T1000 (cell line): ENCODE data around the gene PLA2G2F.

Experiments
- DNase-seq: peaks from one replicate; lab custom pipeline; 2025; ENCODE audit warnings: mixed read lengths; lab: John Stamatoyannopoulos, UW

The PLA2G2F gene

GRCh38 chr1:20143318-20143717 lies 4.2 kb downstream of the PLA2G2F start:
- no peak for DNase-seq

GRCh38 chr1:20143734-20144565 lies 4.8 kb downstream of the PLA2G2F start:
- DNase-seq: no peak

- no peak for DNase-seq
Measured at GRCh38 chr1:20147846-20148570, 8.9 kb downstream of the PLA2G2F start.

GRCh38 chr1:20148571-20149500 lies 9.7 kb downstream of the PLA2G2F start:
- DNase-seq: no peak

- DNase-seq: no peak
Measured at GRCh38 chr1:20149601-20150325, 10.6 kb downstream of the PLA2G2F start.

- DNase-seq: no peak
Measured at GRCh38 chr1:20150326-20150705, 11.2 kb downstream of the PLA2G2F start.

- no peak for DNase-seq
Measured at GRCh38 chr1:20150969-20151368, 11.8 kb downstream of the PLA2G2F start.

- peak; percentile 64 for DNase-seq
Measured at GRCh38 chr1:20151906-20152598, 12.9 kb downstream of the PLA2G2F start.

- DNase-seq: no peak
Measured at GRCh38 chr1:20152599-20152930, 13.4 kb downstream of the PLA2G2F start.

- DNase-seq: no peak
Measured at GRCh38 chr1:20153000-20153418, 13.9 kb downstream of the PLA2G2F start.

GRCh38 chr1:20154301-20154831 lies 15.2 kb downstream of the PLA2G2F start:
- no peak for DNase-seq

GRCh38 chr1:20158358-20159070 lies 19.4 kb downstream of the PLA2G2F start:
- no peak for DNase-seq

- no peak for DNase-seq
Measured at GRCh38 chr1:20160034-20160433, 20.9 kb downstream of the PLA2G2F start.

GRCh38 chr1:20164694-20165202 lies 25.6 kb downstream of the PLA2G2F start:
- DNase-seq: no peak

GRCh38 chr1:20165522-20165951 lies 26.4 kb downstream of the PLA2G2F start:
- DNase-seq: no peak

- DNase-seq: no peak
Measured at GRCh38 chr1:20166051-20166450, 26.9 kb downstream of the PLA2G2F start.

GRCh38 chr1:20167126-20167525 lies 28.0 kb downstream of the PLA2G2F start:
- no peak for DNase-seq

- DNase-seq: no peak
Measured at GRCh38 chr1:20168564-20169491, 29.7 kb downstream of the PLA2G2F start.

- no peak for DNase-seq
Measured at GRCh38 chr1:20169932-20170331, 30.8 kb downstream of the PLA2G2F start.
